Fibroblast of the conjunctiva (primary cell): Measurements from ENCODE around the gene ABCB9.
"Not testable (repeated sequence)": the region's sequence is repeated elsewhere in the genome, so short reads cannot be mapped to it uniquely, and the experiment has no call there.

Experiments
- DNase-seq: peaks from one replicate; pipeline ENCODE4 v3.0.0-alpha.2; 2010; ENCODE audit warnings: low read depth

ABCB9 gene

DNA sequence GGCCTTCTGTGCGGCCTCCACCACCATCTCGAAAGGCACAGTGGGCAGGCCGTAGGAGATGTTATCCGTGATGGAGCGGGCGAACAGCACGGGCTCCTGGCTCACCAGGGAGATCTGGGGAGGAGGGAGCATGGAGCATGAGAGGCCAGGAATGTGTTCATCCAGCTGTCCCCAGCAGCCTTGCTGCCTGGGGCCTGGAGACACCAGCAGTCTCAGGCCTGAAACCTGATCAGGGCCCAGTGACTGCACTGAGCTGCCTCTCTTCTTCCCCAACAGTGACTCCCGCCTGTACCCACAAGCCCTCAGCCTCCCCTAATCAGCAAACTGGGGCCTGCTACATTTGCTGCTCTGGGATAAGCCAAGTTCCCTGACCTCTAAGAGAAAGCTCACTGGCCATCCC lies 30.9 kb downstream of the ABCB9 start:
- no peak for DNase-seq

DNA sequence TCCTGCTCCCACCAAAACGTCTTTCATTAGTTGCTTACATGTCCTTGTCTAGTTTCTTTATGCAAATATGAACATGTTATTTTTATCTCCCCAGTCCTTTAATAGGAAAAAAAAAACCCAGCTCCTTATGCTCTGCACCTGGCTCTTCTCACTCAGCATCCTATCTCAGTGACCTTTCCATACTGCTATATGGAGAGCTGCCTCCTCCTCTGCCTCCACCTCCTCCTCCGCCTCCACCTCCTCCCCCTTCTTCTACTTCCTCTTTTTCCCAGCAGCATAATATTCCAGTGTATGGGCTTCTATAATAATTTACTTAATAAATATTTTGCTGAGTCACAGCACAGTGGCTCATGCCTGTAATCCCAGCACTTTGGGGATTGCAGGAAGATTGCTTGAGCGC lies 31.5 kb downstream of the ABCB9 start:
- DNase-seq: no peak

DNA sequence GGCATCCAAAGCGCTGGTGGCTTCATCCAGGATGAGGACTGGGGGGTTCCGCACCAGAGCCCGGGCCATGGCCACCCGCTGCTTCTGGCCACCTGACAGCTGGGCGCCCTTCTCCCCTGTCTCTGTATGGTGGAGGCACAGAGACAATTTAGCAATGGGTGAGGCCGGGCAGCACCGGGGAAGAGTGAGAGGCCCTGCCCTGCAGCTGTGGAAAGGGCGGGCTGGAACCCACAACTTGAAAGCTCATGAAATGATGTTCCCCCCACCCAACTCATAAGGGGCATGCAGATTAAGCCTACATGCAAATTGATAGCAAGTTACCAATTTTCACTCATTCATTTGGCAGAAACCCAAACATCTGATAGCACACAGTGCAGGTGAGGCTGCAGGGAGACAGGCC lies 34.1 kb downstream of the ABCB9 start:
- no peak for DNase-seq

DNA sequence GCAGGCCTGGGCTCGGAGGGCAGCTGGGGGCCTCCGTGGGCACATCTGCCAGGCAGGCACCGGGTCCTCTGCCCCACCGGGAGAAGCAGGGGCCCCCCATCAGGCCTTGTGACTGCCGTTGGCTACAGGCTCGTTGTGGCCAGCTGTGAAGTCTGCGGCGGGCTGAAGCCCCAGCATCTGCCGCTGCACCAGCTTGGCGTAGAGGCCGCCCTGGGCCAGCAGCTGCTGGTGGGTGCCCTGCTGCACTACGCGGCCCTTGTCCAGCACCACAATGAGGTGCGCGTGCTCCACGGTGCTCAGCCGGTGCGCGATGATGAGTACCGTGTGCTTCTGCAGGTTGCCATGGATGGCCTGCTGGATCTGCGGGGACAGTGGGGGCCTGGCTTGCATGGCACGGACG lies 36.5 kb downstream of the ABCB9 start:
- DNase-seq: no peak

DNA sequence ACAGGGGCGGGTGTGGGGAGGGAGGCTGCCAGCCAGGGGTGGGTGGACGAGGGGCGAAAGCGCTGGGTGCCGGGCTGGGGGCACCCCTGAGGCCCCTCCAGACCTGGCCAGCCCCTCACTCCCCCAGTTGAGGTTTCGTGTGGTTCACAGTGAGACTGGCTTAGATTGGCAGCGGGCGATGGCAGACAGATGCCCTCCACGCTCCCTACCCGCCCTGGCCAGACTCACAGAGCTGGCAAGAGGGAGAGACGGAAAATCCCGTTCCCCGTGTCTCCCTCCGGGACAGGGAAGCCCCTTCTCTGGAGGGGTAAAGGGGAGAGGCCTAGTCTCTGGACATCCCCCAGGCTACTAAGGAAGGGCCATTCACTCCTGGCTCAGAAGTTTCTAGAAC lies 37.1 kb downstream of the ABCB9 start:
- no peak for DNase-seq

DNA sequence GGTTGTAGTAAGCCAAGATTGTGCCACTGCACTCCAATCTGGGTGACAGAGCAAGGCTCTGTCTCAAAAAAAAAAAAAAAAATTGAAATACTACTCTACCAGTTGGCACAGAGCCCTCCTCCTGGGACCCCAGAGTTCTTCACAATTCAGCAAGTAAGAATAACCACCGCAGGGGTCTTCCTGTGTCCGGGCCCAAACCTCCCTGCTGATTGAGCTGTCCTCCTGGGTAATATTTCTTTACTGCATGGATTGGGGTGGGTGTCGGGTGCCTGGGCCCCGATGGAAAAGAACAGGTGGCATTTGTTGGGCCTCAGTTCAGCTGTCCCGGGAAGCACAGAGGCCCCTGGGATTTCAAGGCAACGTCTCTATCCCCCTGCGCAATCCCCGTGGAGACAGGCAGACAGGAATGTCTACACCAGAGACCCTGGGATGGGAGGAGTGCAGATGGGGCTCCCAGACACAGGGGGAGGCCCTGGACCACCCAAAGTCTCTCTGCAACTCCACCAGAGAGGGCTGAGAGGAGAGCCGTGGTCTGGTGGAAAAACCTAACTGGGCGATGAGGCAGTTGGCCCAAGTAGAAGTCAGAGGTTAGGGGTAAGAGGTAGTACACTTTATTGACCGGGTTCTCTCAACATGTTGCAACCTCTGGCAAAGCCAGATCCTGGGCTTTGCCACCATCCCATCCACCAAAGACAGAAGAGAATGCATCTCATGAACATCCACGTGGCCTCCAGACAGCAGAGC lies 37.7 kb downstream of the ABCB9 start:
- no peak for DNase-seq

DNA sequence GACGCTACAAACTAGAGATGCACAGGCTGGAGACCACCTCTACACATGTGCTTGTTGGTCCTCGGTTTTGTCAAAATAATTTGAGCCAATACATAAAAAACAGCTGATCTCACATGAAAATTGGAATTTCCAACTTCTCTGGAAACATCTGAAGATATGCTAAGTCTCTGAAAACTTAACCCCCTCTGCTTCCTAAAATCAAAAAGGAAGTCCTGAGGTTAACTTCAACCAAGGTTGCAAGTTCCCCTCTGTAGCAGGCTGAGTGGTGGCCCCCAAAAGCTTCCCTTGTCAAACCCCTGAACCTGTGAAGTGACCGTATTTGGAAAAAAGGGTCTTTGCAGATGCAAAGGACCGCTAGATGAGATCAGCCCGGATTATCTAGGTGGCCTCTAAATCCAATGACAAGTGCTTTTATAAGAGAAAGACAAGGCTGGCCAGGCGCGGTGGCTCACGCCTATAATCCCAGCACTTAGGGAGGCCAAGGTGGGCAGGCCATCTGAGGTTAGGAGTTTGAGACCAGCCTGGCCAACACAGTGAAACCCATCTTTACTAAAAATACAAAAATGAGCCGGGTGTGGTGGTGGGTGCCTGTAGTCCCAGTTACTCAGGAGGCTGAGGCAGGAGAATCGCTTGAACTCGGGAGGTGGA lies 38.4 kb downstream of the ABCB9 start:
- DNase-seq: no peak

DNA sequence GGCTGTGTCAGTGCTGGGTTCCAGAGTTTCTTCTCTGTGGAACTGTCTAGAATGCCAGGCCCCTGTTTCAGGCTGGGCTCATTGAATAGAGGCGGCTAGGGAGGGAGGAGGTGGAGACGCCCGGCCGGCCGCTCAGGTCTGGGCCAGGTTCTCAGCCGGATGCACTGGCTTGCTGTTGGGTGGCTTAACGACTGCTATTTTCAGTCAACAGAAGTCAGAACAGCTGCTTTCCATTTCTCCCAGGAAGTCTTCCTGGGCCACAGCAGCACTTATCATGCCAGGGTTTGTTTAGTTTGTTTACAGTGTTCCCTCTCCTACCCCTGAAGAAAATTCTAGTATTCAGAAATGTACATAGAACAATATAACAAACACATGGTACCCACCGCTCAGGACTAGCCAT lies 44.3 kb downstream of the ABCB9 start:
- no peak for DNase-seq

DNA sequence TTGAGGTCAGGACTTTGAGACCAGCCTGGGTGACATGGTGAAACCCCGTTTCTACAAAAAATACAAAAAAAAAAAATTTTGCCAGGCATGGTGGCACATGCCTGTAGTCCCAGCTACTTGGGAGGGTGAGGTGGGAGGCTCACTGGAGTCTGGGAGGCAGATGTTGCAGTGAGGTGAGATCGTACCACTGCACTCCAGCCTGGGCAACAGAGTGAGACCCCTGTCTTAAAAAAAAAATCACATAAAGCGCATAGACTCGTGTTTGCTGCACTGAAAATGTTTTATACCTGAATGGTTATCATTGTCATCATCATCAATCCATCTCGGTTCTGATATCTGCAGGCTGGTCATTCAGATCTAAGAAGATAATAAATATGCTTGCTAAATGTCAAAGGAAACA lies 45.6 kb downstream of the ABCB9 start:
- no peak for DNase-seq

DNA sequence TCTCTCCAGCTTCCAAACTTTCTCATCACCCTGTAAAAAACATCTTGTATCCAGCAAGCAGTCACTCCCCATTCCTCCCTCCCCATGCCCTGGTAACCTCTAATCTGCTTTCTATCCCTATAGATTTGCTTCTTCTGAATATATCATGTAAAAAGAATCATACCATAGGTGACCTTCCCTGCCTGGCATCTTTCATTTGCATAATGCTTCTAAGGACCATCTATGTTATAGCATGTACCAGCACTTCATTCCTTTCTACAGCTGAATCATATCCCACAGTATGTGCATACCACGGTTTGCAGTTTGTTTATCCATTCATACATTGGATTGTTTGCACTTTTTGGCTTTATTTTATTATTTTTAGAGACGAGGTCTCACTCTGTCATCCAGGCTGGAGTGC lies 47.4 kb downstream of the ABCB9 start:
- DNase-seq: no peak

DNA sequence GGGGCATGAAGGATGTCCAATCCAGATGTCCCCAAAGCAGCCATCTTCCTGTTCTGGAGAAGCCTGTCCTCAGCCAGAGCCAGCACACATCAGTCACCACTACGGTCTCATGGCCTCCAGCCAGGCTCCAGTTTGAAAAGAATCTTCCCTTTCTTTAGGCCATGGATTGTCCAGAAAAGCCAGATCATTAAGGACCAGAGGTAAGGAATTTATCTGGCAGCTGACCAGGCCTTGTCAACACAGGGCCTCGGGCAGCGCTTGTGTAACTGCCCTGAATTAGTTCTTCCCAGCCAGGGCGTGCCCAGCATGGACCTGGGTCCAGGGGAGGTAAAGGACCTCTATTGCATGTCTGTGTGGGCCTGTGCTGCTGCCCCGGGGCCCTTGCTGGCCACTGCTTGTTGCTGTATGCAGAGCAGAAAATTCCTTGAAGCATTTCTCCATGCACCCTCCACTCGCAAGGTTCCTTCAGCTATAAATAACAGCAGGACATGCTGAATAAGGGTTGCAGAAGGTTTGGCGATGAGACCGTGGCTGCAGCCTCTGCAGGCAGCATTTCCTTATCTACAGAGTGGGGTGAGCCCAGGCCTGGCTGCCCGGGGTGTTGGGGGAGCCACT lies 48.6 kb downstream of the ABCB9 start:
- DNase-seq: peak; percentile 16

DNA sequence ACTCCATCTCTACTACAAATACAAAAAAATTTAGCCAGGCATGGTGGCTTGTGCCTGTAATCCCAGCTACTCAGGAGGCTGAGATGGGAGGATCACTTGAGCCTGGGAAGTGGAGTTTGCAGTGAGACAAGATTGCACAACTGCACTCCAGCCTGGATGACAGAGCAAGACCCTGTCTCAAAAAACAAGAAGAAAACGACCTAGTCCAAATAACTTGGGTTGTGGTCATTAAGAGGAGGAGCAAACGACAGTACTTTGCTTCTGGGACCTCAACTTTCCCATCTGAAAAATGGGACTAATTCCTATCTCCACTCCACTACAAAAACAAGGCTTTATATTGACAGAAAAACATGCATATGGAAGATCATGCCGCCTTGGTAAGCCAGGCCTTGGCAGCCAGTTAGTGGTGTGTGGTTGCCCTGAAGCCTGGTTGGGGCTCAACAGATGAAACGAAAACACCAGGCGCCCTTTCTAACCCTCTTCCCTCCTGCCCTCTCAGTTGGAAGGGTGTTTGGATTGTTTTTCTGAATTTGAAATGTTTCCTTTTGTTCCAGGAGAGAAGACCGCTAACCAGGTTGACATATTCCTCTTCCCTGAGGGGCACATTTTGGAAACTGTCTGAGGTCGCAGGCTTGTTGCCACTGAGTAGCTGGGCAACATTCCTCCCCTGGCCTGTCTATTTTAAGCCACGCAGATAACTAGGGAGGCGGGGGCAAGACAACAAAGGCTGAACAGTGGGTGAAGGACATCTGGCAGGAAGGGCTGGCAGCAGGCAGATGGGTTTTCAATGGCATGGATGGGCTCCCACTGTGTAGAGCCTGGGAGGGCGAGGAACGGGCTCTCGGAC lies 56.6 kb downstream of the ABCB9 start:
- no peak for DNase-seq

DNA sequence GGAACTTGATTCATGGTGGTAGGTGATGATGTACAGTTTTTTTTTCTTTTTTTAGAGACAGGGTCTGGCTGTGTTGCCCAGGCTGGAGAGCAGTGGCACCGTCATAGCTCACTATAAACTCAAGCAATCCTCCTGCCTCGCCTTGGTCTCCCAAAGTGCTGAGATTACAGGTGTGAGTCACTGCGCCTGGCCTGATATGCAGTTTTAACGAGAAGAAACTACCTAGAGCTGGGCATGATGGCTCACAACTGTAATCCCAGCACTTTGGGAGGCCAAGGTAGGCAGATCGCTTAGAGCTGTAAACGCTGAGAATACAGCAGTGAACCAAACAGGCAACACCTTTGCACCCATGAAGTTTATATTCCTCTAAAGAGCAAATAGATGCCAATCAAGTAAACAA lies 57.3 kb downstream of the ABCB9 start:
- DNase-seq: no peak

DNA sequence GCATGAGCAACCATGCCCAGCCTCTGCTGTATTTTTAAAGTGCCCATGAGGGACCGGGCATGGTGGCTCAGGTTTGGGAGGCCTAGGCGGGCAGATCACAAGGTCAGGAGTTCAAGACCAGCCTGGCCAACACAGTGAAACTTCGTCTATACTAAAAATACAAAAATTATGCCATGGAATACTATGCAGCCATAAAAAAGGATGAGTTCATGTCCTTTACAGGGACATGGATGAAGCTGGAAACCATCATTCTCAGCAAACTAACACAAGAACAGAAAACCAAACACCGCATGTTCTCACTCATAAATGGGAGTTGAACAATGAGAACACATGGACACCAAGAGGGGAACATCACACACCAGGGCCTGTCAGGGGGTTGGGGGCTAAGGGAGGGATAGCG lies 61.0 kb downstream of the ABCB9 start:
- DNase-seq: not testable (repeated sequence)

DNA sequence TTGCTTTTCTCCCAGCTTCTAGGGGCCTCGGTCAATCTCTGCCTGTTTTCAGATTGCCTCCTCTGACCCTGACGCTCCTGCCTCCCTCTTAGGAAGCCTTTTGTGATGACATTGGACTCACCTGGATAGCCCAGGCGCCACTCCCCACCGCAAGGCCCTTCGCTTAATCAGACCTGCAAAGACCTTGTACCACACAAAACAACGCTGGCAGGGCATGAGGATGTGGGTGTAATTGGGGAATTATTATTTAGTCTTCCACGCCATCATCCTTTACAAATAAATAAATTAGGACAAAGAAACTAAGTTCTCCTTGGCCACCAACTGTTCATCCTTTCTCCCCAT lies 62.6 kb downstream of the ABCB9 start:
- DNase-seq: no peak

DNA sequence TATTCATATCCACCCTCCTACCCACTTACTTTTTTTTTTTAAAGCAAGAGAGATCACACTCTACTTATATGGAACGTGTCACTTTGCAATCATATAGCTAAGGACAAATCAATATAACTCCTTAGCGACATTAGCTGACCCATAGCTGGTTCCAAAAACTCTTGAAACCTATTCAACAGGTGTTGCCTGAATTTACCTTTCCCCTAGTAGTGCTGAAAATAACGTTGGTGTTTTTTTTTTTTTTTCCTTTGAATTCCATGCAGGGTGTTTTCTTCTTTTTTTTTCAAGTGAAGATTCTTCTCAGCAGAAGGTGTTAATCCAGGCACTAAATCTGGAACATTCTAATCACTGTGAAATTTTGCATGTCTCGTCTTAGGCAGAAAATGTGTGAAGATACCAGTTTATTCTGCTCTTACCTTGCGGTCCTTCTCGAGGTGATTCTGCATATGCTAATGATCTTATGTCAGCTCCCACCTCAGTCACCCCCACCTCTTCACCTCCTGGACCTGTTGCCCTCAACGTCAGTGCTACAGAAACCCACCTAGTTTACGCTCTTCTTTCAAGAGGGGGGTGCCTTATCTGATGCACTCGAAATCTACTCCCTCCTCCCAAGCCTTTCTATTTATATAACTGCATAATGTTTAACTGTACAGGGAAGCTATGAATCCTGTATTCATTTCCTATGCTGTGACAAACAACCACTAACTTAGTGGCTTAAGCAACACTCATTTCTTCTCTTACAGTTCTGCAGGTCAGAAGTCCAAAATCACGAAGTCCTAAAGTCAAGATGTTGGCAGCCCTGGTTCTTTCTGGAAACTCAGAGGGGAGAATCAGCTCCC lies 63.2 kb downstream of the ABCB9 start:
- no peak for DNase-seq

DNA sequence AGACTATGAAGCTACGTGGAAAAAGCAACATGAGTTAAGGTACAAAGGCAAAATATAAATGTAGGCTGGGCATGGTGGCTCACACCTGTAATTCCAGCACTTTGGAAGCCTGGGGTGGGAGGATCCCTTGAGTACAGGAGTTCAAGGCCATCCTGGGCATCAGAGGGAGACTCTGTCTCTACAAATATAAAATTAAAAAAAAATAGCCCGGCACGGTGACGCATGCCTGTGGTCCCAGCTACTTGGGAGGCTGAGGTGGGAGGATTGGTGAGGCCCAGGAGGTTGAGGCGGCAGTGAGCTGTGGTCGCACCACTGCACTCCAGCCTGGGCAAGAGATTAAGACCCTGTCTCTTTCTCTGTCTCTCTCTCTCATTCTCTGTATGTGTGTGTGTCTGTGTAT lies 66.4 kb downstream of the ABCB9 start:
- DNase-seq: no peak

DNA sequence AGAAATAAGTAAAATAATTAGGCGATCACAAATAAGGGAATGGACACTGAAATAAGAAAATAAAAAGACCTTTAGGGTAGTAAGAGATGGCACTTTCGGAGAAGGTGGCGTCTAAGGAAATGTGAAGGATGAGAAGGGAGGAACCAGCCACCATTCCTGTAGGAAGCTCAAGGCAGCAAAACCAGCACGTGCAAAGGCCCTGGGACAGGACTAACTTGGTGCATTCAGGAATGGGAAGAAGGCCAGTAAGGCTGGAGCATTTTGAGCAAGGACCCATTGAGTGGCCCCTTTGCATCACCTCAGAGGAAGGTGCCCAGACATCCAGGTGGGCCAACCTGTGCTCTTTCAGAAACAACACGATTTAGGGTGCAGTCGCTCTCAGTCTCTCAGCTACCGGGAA lies 69.6 kb downstream of the ABCB9 start:
- DNase-seq: no peak

DNA sequence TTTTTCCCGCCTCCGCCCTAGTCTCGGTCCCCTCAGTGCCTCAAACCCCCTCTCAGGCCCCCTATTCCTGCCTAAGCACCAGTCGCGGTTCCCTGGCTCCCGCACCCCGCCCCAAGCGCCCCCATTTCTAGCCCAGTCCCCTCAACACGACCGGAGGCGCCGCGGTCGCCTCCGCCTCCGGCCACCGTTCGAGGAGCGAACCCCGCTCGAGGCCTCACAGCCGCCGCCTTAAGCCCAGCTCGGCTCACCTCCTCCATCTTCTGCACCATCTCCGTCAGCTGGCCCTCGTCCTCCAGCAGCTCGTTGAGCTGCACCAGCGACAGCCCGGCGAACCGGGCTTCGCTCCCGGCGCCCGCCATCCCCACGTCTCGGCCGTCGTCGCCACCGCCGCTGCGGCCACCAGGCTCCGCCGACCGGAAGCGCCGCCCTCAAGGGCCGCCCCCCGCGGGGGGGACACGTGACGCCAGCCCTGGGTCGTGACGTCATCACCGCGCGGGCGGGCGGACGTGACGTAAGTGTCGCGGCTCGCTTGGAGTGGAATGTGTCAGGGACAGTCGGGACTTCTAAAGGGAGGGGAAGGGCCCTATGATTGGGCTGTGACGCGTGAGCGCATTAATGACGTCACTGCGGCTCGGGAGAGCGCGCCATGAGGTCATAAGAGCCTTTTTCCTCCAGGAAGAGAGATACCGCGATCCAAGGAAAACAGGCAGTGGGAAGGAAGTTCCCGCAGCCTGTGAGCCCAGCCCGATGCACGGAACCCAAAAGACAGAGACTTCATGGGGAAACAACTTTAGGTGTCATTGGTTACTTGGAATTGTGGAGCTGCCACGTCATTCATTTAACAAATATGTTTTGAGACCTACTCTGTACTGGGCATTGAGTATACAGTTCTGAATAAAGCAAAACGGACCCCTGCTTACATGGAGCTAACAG lies 70.3 kb downstream of the ABCB9 start, which contains the start of gene VPS37B:
TSS of gene VPS37B (minus strand) at position 421 of the 933 bp plus-strand sequence. CDS start at position 359, 62 bp downstream.
- peak; percentile 72 for DNase-seq

DNA sequence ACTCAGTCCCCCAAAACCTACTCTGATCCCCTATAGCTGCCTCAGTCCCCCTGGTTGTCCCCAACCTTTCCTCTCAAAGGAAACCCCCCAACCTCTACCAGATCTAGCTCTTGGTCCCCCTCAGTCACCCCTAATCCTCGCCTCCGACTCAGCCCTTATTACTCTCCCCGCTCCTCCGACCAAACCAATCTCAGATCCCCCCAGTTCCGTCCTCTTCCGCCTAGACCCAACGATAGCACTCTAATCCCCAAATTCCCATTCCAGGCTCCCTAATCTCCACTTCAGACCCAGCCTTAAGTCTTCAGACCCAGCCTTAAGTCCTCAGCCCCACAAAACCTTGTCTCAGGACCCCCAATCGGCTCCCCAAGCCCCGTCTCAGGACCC lies 71.0 kb downstream of the ABCB9 start:
- no peak for DNase-seq
